Measurements from ENCODE around the gene LMX1B.

DNA sequence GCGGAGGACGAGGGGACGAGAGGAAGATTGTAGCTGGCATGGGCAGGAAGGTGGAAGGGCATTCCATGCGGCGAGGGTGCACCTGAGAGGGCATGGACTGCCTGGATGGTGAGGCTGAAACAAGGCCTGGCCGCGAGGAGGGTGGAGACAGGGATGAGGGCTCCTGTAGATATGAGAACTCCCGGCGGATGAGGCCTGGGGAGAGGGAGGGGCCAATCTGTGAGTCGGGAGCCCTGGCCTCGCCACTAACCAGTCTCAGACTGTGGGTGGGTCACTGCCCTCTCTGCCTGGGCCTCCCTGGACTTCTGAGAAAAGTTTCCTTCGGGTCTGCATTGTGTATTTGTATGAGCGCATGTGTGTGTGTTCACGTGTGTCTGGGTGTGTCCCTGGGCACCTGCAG lies 55.4 kb downstream of the LMX1B start:
- TF ChIP-seq, protein P1, sequence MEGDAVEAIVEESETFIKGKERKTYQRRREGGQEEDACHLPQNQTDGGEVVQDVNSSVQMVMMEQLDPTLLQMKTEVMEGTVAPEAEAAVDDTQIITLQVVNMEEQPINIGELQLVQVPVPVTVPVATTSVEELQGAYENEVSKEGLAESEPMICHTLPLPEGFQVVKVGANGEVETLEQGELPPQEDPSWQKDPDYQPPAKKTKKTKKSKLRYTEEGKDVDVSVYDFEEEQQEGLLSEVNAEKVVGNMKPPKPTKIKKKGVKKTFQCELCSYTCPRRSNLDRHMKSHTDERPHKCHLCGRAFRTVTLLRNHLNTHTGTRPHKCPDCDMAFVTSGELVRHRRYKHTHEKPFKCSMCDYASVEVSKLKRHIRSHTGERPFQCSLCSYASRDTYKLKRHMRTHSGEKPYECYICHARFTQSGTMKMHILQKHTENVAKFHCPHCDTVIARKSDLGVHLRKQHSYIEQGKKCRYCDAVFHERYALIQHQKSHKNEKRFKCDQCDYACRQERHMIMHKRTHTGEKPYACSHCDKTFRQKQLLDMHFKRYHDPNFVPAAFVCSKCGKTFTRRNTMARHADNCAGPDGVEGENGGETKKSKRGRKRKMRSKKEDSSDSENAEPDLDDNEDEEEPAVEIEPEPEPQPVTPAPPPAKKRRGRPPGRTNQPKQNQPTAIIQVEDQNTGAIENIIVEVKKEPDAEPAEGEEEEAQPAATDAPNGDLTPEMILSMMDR (IDR thresholded peaks at IDR 0.05; ENCODE audit: insufficient read depth, low read length, poor library complexity, severe bottlenecking) = no peak
- no peak for TF ChIP-seq EZH2phosphoT487 (conservative IDR thresholded peaks at IDR 0.05; ENCODE audit: low read length)

All from SU-DHL-6 (cell line).